Measurements from ENCODE around the gene MOSMO.
"Not testable (repeated sequence)": the region's sequence is repeated elsewhere in the genome, so short reads cannot be mapped to it uniquely, and the experiment has no call there.

The MOSMO gene

DNA sequence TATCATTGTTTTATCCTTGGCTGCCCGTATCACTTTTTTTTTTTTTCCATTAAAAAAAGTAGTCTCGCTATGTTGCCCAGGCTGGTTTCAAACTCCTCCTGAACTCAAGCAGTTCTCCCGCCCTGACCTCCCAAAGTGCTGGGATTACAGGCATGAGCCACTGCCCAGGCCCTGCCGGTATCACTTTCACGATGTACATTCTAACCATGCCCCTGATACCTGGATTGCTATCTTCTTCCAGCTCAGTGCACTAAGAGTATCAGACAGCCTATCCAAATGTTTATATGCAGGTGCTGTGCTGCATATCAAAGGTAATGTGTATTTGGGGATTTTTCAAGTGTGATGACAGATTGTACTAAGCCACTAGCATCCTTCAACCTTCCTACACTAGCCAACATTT, 14.2 kb downstream of the MOSMO start:
- TF ChIP-seq, protein P1, sequence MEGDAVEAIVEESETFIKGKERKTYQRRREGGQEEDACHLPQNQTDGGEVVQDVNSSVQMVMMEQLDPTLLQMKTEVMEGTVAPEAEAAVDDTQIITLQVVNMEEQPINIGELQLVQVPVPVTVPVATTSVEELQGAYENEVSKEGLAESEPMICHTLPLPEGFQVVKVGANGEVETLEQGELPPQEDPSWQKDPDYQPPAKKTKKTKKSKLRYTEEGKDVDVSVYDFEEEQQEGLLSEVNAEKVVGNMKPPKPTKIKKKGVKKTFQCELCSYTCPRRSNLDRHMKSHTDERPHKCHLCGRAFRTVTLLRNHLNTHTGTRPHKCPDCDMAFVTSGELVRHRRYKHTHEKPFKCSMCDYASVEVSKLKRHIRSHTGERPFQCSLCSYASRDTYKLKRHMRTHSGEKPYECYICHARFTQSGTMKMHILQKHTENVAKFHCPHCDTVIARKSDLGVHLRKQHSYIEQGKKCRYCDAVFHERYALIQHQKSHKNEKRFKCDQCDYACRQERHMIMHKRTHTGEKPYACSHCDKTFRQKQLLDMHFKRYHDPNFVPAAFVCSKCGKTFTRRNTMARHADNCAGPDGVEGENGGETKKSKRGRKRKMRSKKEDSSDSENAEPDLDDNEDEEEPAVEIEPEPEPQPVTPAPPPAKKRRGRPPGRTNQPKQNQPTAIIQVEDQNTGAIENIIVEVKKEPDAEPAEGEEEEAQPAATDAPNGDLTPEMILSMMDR (IDR thresholded peaks at IDR 0.05; ENCODE audit: borderline replicate concordance, insufficient read depth, low read depth, low read length) = no peak
- no peak overlapping the region for H3K4me3 ChIP-seq (ENCODE audit: low read depth, low read length)

DNA sequence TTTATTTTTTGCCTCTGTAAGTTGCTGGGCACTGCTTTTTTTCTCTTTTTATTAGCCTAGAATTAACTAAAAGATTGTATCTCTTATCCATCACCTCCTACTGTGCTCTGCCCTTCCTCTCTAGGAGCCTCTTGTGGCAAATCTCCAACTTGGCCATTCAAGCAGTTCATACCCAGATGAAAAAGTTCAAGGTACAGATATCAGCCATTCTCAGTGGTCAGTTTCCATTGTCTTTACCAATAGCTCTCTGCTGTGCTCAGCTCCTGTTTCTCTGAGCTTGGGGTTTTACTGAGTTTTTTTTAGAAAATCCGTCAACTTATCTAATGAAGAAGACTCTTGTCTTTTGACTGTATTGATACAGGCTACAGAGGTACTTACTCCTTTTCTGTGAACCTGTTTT, 15.6 kb downstream of the MOSMO start:
- TF ChIP-seq, protein P1 (IDR thresholded peaks at IDR 0.05; ENCODE audit: borderline replicate concordance, insufficient read depth, low read depth, low read length) = no peak
- H3K4me3 ChIP-seq (ENCODE audit: low read depth, low read length) = no peak overlapping the region

DNA sequence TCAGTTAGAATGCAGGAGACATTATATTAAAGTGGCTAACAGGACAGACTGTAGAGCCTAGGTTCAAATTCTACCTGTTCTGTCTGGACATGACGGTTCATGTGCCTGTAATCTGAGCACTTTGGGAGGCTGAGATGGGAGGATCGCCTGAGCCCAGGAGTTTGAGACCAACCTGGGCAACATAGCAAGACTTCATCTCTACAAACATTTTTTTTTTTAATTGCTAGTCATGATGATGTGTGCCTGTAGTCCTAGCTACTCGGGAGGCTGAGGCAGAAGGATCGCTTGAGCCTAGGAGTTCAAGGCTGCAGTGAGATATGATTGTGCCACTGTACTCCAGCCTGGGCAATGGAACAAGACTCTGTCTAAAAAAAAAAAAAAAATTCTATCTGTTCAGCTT, 16.9 kb downstream of the MOSMO start:
- not testable (repeated sequence) for H3K4me3 ChIP-seq (ENCODE audit: low read depth, low read length)

DNA sequence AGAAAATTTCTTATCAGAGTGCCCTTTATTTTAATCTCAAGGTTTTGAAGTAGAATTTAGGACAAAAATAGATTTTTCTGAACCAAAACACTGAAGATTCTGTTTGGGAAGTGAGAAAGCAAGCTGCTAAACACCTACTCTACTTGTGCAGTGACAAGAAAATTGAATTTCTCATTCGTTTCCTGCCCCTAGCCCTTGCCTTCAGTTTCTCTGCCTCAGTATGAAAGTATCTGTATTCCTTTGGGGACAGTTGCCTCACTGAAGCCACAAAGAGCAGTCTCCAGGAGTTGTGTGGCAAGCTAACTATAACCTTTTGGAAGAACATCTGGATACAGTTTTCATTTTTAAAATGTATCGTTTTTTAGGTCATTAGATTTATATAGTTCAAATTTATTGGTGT, 19.7 kb downstream of the MOSMO start:
- TF ChIP-seq, protein P1 (IDR thresholded peaks at IDR 0.05; ENCODE audit: borderline replicate concordance, insufficient read depth, low read depth, low read length) = no peak
- H3K4me3 ChIP-seq (ENCODE audit: low read depth, low read length) = no peak overlapping the region

DNA sequence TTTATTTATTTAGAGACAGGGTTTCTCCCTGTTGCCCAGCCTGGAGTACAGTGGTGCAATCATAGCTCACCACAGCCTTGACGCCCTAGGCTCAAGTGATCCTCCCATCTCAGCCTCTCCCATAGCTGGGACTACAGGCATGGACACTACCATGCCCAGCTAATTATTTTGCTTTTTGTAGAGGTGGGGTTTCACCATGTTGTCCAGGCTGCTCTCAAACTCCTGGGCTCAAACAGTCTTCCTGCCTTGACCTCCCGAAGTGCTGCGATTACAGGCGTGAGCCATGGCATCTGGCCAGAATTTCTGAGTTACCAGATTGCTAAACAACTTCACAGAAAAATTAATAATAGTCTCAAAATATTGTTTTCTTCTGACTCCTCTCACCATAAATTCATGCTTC, 21.7 kb downstream of the MOSMO start:
- TF ChIP-seq, protein P1 (IDR thresholded peaks at IDR 0.05; ENCODE audit: borderline replicate concordance, insufficient read depth, low read depth, low read length) = no peak
- no peak overlapping the region for H3K4me3 ChIP-seq (ENCODE audit: low read depth, low read length)

DNA sequence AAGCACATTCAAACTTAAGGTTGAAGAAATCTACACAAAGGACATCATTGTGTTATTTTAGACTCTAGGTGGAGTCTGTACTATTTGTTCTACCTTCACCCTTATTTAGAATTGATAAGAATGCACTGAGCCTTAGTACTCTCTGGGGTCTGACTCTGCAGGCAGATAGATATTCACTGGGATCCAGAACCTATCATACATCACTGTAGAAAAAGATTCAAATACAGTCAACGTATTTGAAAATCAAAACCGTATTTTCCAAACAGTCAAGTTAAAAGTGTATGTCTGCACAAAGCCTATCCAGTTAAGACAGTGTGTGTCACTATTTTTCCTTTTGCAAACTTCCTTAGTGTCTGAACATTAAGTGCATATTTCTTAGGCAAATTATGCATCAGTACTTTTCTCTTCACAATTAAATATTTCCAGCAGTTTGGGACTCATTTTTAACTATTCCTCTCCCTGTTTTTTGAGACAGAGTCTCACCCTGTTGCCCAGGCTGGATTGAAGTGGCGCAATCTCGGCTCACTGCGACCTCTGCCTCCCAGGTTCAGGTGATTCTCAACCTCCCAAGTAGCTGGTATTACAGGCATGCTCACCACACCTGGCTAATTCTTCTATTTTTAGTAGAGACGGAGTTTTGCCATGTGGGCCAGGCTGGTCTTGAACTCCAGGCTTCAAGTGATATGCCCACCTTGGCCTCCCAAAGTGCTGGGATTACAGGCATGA, 22.3 kb downstream of the MOSMO start:
- no peak overlapping the region for H3K4me3 ChIP-seq (ENCODE audit: low read depth, low read length)
- TF ChIP-seq, protein P1 (IDR thresholded peaks at IDR 0.05; ENCODE audit: borderline replicate concordance, insufficient read depth, low read depth, low read length) = no peak

DNA sequence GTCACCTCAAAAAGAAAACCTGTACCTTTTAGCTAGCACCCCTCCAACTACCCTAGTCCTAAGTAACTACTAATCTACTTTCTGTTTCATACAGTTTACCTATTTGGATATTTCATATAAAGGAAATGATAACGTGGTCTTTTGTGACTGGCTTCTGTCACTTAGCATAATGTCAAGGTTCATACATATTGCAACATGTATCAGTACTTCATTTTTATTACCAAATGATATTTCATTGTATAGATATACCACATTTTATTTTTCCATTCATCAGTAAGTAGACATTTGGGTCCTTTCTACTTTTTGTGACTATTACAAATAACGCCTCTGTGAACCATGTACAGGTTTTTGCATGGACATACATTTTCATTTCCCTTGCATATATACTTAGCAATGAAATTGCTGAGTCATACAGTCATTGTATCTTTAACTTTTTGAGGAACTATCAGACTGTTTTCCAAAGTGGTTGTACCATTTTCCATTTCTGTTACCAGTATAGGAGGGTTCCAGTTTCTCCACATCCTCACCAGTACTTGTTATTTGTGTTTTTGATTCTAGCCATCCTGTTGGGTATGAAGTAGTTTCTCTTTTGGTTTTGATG, 23.7 kb downstream of the MOSMO start:
- TF ChIP-seq, protein P1 (IDR thresholded peaks at IDR 0.05; ENCODE audit: borderline replicate concordance, insufficient read depth, low read depth, low read length) = no peak
- H3K4me3 ChIP-seq (ENCODE audit: low read depth, low read length) = no peak overlapping the region

Data from GM12875 (cell line).